Mesendoderm (in vitro differentiated cells): ENCODE data around the gene TP63.

Source experiments
- DNase-seq: peaks from one replicate; pipeline ENCODE4 v3.0.0; 2013
- H2AK5ac ChIP-seq: 2 replicates; pipeline ENCODE4 v1.6.1; 2013; ENCODE audit warnings: low read length, inconsistent platforms
- H2BK120ac ChIP-seq: 2 replicates; pipeline ENCODE4 v1.6.1; 2013; ENCODE audit warnings: low read depth, mild to moderate bottlenecking, low read length, moderate library complexity, mixed read lengths
- H2BK15ac ChIP-seq: replicated peaks from 2 replicates; pipeline ENCODE4 v1.6.1; 2013; ENCODE audit warnings: low read depth, mild to moderate bottlenecking, moderate library complexity
- H2BK5ac ChIP-seq: 2 replicates; pipeline ENCODE4 v1.6.1; 2013; ENCODE audit warnings: low read length, inconsistent platforms
- H3K18ac ChIP-seq: 2 replicates; pipeline ENCODE4 v1.6.1; 2013; ENCODE audit warnings: mild to moderate bottlenecking, low read length, mixed read lengths
- H3K23ac ChIP-seq: one replicate; pipeline ENCODE4 v1.6.1; 2013; ENCODE audit warnings: low read length
- H3K27ac ChIP-seq: 2 replicates; pipeline ENCODE4 v1.5.1; 2013; ENCODE audit warnings: low read depth, mild to moderate bottlenecking, inconsistent platforms, low read length, moderate library complexity
- H3K27me3 ChIP-seq: 2 replicates; pipeline ENCODE4 v1.6.1; 2013; ENCODE audit warnings: low read length, control low read depth, mild to moderate bottlenecking, inconsistent platforms; ENCODE audit not compliant: insufficient read depth, poor library complexity
- H3K36me3 ChIP-seq: 2 replicates; pipeline ENCODE4 v1.6.1; 2013; ENCODE audit warnings: low read length, inconsistent platforms; ENCODE audit not compliant: control insufficient read depth, insufficient read depth
- H3K4ac ChIP-seq: one replicate; pipeline ENCODE4 v1.6.1; 2013; ENCODE audit warnings: low read depth, mild to moderate bottlenecking, low read length, moderate library complexity
- H3K4me1 ChIP-seq: 2 replicates; pipeline ENCODE4 v1.6.1; 2013; ENCODE audit warnings: low read depth, low read length, inconsistent platforms; ENCODE audit not compliant: control insufficient read depth
- H3K4me2 ChIP-seq: 2 replicates; pipeline ENCODE4 v1.6.1; 2013; ENCODE audit warnings: low read length
- H3K4me3 ChIP-seq: 2 replicates; pipeline ENCODE4 v1.5.1; 2013; ENCODE audit warnings: mild to moderate bottlenecking, low read length
- H3K56ac ChIP-seq: one replicate; pipeline ENCODE4 v1.6.1; 2013; ENCODE audit warnings: low read length
- H3K79me1 ChIP-seq: 2 replicates; pipeline ENCODE4 v1.6.1; 2013; ENCODE audit warnings: low read length, inconsistent platforms
- H3K79me2 ChIP-seq: 2 replicates; pipeline ENCODE4 v1.6.1; 2013; ENCODE audit warnings: mild to moderate bottlenecking, low read length; ENCODE audit not compliant: control insufficient read depth, insufficient read depth
- H3K9ac ChIP-seq: 2 replicates; pipeline ENCODE4 v1.6.1; 2013; ENCODE audit warnings: low read length, inconsistent platforms
- H4K5ac ChIP-seq: one replicate; pipeline ENCODE4 v1.6.1; 2013; ENCODE audit warnings: low read length
- H4K8ac ChIP-seq: one replicate; pipeline ENCODE4 v1.6.1; 2013; ENCODE audit warnings: low read depth, mild to moderate bottlenecking, control low read depth, low read length, moderate library complexity
- WGBS: extraction: QIAGEN DNeasy Blood & Tissue Kit; methylation state at CpG from one replicate; pipeline ENCODE4 v1.1.7; 2013; ENCODE audit warnings: low lambda C conversion rate, missing lambda C conversion rate; ENCODE audit not compliant: insufficient coverage; ENCODE audit errors: extremely low coverage; 5-methylcytosine and 5-hydroxymethylcytosine counted together

Gene TP63

GRCh38 chr3:189685860-189686259, 54.7 kb downstream of the TP63 start:
- no peak overlapping the region for H4K8ac ChIP-seq
- H3K79me2 ChIP-seq = no peaks in the 10 kb centered on the region

GRCh38 chr3:189687475-189687874, 56.3 kb downstream of the TP63 start:
- Histone ChIP-seq H3K9ac (no peak overlapping the region), H3K4ac (no peak overlapping the region), H2AK5ac (no peak overlapping the region), H4K5ac (no peak overlapping the region), H3K4me1 (no peaks in the 10 kb centered on the region), H3K27ac (no peak overlapping the region), H3K79me2 (no peaks in the 10 kb centered on the region), H2BK5ac (no peak overlapping the region), H2BK15ac (no peak overlapping the region), H3K27me3 (no peaks in the 10 kb centered on the region), H4K8ac (no peak overlapping the region), H3K56ac (no peak overlapping the region), H2BK120ac (no peak overlapping the region), H3K4me3 (no peak overlapping the region), H3K18ac (no peak overlapping the region), H3K23ac (no peak overlapping the region), H3K36me3 (no peaks in the 10 kb centered on the region), H3K79me1 (no peaks in the 10 kb centered on the region), H3K4me2 (no peak overlapping the region)
- peak; percentile 49 for DNase-seq
- WGBS = no CpG with 5 or more reads among the region's 4 CpGs

More at GRCh38 chr3:189685860-189686259, 54.7 kb downstream of the TP63 start:
- no CpG with 5 or more reads among the region's 2 CpGs for WGBS
- no peak overlapping the region for H2BK15ac ChIP-seq
- H3K56ac ChIP-seq = no peak overlapping the region
- H2BK5ac ChIP-seq = no peak overlapping the region
- DNase-seq = no peak
- no peaks in the 10 kb centered on the region for H3K79me1 ChIP-seq
- no peak overlapping the region for H4K5ac ChIP-seq
- H2AK5ac ChIP-seq = no peak overlapping the region
- no peaks in the 10 kb centered on the region for H3K4me1 ChIP-seq
- H3K4ac ChIP-seq = no peak overlapping the region
- H3K27ac ChIP-seq = no peak overlapping the region
- no peak overlapping the region for H3K9ac ChIP-seq
- H3K36me3 ChIP-seq = no peaks in the 10 kb centered on the region
- H3K4me3 ChIP-seq = no peak overlapping the region
- no peak overlapping the region for H3K18ac ChIP-seq
- H3K23ac ChIP-seq = no peak overlapping the region
- H3K27me3 ChIP-seq = no peaks in the 10 kb centered on the region
- no peak overlapping the region for H2BK120ac ChIP-seq
- no peak overlapping the region for H3K4me2 ChIP-seq

GRCh38 chr3:189688262-189688661, 57.1 kb downstream of the TP63 start:
- H3K4me3 ChIP-seq = no peak overlapping the region
- H2AK5ac ChIP-seq = no peak overlapping the region
- H2BK120ac ChIP-seq = no peak overlapping the region
- no peak overlapping the region for H2BK15ac ChIP-seq
- no peak overlapping the region for H3K9ac ChIP-seq
- no peaks in the 10 kb centered on the region for H3K4me1 ChIP-seq
- WGBS = no CpG with 5 or more reads among the region's 1 CpG
- H3K23ac ChIP-seq = no peak overlapping the region
- H3K4me2 ChIP-seq = no peak overlapping the region
- peak; percentile 32 for DNase-seq
- no peaks in the 10 kb centered on the region for H3K36me3 ChIP-seq
- no peak overlapping the region for H3K56ac ChIP-seq
- no peak overlapping the region for H3K27ac ChIP-seq
- H3K18ac ChIP-seq = no peak overlapping the region
- H3K4ac ChIP-seq = no peak overlapping the region
- no peaks in the 10 kb centered on the region for H3K79me1 ChIP-seq
- H2BK5ac ChIP-seq = no peak overlapping the region
- no peaks in the 10 kb centered on the region for H3K27me3 ChIP-seq
- H4K8ac ChIP-seq = no peak overlapping the region
- no peak overlapping the region for H4K5ac ChIP-seq
- no peaks in the 10 kb centered on the region for H3K79me2 ChIP-seq

DNA sequence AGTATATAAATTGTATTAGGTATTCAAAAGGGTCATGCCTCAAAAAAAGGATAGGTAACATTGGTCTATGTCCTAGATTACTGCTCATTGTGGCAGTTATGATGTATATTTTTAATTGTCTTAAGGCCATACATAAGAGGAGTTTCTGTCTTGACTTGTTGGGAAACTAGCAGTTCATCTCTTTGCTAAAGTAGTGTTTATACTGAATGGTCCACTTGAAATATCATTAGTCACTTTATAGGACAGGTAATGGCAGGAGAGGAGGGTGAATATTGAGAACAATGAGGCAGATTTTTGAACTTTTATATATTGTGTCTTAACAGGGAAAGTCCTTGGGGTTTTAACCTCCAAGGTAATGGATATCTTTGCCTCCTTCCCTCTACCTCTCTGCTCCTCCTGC, 58.4 kb downstream of the TP63 start:
- Histone ChIP-seq H3K4me1 (no peaks in the 10 kb centered on the region), H2BK15ac (no peak overlapping the region), H2BK120ac (no peak overlapping the region), H3K4ac (no peak overlapping the region), H3K36me3 (no peaks in the 10 kb centered on the region), H3K27ac (no peak overlapping the region), H3K79me2 (no peaks in the 10 kb centered on the region), H3K56ac (no peak overlapping the region), H3K4me3 (no peak overlapping the region), H3K4me2 (no peak overlapping the region), H4K8ac (no peak overlapping the region), H2BK5ac (no peak overlapping the region), H3K79me1 (no peaks in the 10 kb centered on the region), H2AK5ac (no peak overlapping the region), H4K5ac (no peak overlapping the region), H3K27me3 (no peaks in the 10 kb centered on the region), H3K23ac (no peak overlapping the region), H3K18ac (no peak overlapping the region), H3K9ac (no peak overlapping the region)
- DNase-seq = no peak

DNA sequence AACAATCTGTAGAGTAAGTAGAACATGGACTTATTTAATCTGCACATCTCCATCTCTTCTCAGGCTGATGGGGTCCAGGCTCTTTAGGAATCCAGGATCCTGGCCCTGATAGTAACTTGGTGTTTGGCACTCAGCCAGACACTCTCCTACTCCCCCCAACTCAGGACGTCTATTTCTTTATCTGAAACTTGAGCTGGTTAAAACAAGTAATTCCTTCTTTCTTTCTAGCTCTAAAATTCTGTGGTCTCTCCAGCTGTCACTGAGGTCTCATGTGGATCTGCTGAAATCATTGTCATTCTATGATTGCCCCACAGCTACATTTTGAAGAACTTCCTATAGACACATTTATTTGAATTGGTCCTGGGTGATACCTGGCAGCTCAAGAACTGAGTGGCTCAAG, 59.0 kb downstream of the TP63 start:
- no peak overlapping the region for H4K5ac ChIP-seq
- no peaks in the 10 kb centered on the region for H3K79me1 ChIP-seq
- H3K4ac ChIP-seq = no peak overlapping the region
- H3K4me2 ChIP-seq = no peak overlapping the region
- no peaks in the 10 kb centered on the region for H3K79me2 ChIP-seq
- H3K36me3 ChIP-seq = no peaks in the 10 kb centered on the region
- no peak overlapping the region for H3K27ac ChIP-seq
- H3K27me3 ChIP-seq = no peaks in the 10 kb centered on the region
- DNase-seq = no peak
- H4K8ac ChIP-seq = no peak overlapping the region
- H3K56ac ChIP-seq = no peak overlapping the region
- no peak overlapping the region for H3K4me3 ChIP-seq
- no peaks in the 10 kb centered on the region for H3K4me1 ChIP-seq
- H2BK5ac ChIP-seq = no peak overlapping the region
- H2BK15ac ChIP-seq = no peak overlapping the region
- no peak overlapping the region for H2AK5ac ChIP-seq
- no peak overlapping the region for H3K18ac ChIP-seq
- no peak overlapping the region for H3K23ac ChIP-seq
- no CpG with 5 or more reads among the region's 1 CpG for WGBS
- H2BK120ac ChIP-seq = no peak overlapping the region
- no peak overlapping the region for H3K9ac ChIP-seq

GRCh38 chr3:189690672-189691071, 59.5 kb downstream of the TP63 start:
- no peak overlapping the region for H4K5ac ChIP-seq
- no peaks in the 10 kb centered on the region for H3K79me2 ChIP-seq
- WGBS = no CpG with 5 or more reads among the region's 2 CpGs
- no peak overlapping the region for H2BK5ac ChIP-seq
- no peak overlapping the region for H3K23ac ChIP-seq
- no peak overlapping the region for H3K56ac ChIP-seq
- DNase-seq = no peak
- H3K4ac ChIP-seq = no peak overlapping the region
- H2BK120ac ChIP-seq = no peak overlapping the region
- no peaks in the 10 kb centered on the region for H3K36me3 ChIP-seq
- H3K79me1 ChIP-seq = no peaks in the 10 kb centered on the region
- H3K27me3 ChIP-seq = no peaks in the 10 kb centered on the region
- H3K9ac ChIP-seq = no peak overlapping the region
- H2BK15ac ChIP-seq = no peak overlapping the region
- no peaks in the 10 kb centered on the region for H3K4me1 ChIP-seq
- H3K18ac ChIP-seq = no peak overlapping the region
- H3K4me3 ChIP-seq = no peak overlapping the region
- H4K8ac ChIP-seq = no peak overlapping the region
- no peak overlapping the region for H3K27ac ChIP-seq
- no peak overlapping the region for H3K4me2 ChIP-seq
- no peak overlapping the region for H2AK5ac ChIP-seq
